ENCODE results near the gene EVL. TPM values are rescaled to one million over a fixed set of nuclear protein-coding genes. Genes with fewer than 3 reads are reported as not detected.
"Not testable (repeated sequence)": the region's sequence is repeated elsewhere in the genome, so short reads cannot be mapped to it uniquely, and the experiment has no call there.

EVL gene
- total RNA-seq, 1 donor, result 16.6 TPM

DNA sequence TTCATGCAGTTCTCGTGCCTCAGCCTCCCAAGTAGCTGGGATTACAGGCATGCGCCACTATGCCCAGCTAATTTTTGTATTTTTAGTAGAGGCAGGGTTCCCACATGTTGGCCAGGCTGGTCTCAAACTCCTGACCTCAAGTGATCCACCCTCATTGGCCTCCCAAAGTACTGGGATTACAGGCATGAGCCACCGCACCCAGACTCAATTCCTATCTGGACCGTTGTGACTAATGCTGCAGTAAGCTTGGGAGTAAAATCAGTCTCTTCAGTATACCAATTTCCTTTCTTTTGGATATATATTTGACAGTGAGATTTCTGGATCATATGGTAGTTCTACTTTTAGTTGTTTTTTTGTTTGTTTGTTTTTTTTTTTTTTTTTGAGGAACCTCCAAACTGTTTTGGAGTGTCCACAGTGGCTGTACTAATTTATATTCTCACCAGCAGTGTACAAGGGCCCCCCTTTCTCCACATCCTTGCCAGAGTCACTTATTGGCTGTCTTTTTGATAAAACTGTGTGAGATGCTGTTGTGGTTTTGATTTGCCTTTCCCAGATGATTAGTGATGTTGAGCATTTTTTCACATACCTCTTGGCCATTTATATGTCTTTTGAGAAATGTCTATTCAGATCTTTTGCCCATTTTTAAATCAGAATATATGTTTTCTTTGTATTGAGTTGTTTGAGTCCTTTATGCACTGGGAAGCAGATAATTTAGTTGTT is 37.3 kb upstream of the EVL start:
- TF ChIP-seq, protein P1, sequence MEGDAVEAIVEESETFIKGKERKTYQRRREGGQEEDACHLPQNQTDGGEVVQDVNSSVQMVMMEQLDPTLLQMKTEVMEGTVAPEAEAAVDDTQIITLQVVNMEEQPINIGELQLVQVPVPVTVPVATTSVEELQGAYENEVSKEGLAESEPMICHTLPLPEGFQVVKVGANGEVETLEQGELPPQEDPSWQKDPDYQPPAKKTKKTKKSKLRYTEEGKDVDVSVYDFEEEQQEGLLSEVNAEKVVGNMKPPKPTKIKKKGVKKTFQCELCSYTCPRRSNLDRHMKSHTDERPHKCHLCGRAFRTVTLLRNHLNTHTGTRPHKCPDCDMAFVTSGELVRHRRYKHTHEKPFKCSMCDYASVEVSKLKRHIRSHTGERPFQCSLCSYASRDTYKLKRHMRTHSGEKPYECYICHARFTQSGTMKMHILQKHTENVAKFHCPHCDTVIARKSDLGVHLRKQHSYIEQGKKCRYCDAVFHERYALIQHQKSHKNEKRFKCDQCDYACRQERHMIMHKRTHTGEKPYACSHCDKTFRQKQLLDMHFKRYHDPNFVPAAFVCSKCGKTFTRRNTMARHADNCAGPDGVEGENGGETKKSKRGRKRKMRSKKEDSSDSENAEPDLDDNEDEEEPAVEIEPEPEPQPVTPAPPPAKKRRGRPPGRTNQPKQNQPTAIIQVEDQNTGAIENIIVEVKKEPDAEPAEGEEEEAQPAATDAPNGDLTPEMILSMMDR (IDR thresholded peaks at IDR 0.05; ENCODE audit: extremely low read depth, low read depth, low read length), result no peak
- Histone ChIP-seq H3K36me3 (ENCODE audit: insufficient read depth, low read length) (no peaks in the 10 kb centered on the region), H3K4me1 (ENCODE audit: insufficient read depth, low read length) (peaks cover 72% of the 10 kb centered on the region), H2AFZ (ENCODE audit: low read length) (no peak overlapping the region), H3K79me2 (ENCODE audit: insufficient read depth, low read length) (peaks cover 13% of the 10 kb centered on the region), H3K27me3 (ENCODE audit: insufficient read depth, low read length) (no peaks in the 10 kb centered on the region), H3K27ac (ENCODE audit: low read depth, low read length) (peak overlapping the region; percentile 100), H3K4me2 (ENCODE audit: insufficient read depth, low read length) (peak overlapping the region; percentile 14), H4K20me1 (ENCODE audit: insufficient read depth, low read length) (no peaks in the 10 kb centered on the region), H3K9me3 (ENCODE audit: low read depth, low read length) (no peaks in the 10 kb centered on the region), H3K4me3 (ENCODE audit: insufficient read depth, low read length) (no peak overlapping the region)
- DNase-seq (ENCODE audit: insufficient read length, low spot score, missing footprints), result no peak

DNA sequence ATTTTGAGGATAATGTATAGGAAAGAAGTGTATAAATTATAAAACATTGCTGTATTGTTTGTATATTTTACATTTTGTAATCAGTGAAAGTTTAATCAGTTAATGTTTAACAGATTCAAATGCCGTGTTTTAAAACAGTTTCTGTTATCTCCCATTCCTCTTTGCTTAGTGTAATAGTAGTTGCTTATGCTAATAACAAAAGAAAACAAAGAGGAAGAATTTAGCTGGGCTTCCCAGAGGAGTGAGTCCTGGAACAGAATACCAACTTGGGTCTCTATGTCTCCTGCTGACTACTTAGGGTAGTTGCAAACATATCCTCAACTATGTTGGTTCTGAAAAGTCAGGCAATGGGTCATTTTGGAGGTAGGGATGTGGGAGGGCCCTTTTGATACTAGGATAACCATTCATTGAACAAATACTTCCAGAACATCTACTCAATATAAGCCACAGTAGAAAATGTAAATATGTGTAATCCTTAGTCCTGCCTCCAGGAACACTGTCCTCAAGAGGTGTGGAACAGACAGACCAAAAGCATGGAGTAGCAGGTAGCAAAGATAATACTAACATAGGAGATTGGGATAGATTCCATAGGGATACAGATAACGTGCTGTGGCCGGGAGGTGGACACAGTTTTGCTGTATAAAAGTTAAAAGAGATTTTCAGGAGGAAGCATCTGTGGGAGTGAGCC is 36.1 kb upstream of the EVL start:
- no peaks in the 10 kb centered on the region for H3K36me3 ChIP-seq (ENCODE audit: insufficient read depth, low read length)
- H3K27me3 ChIP-seq (ENCODE audit: insufficient read depth, low read length), result no peaks in the 10 kb centered on the region
- no peak overlapping the region for H2AFZ ChIP-seq (ENCODE audit: low read length)
- no peaks in the 10 kb centered on the region for H3K9me3 ChIP-seq (ENCODE audit: low read depth, low read length)
- H3K27ac ChIP-seq (ENCODE audit: low read depth, low read length), result peak overlapping the region; percentile 100
- no peak overlapping the region for H3K4me3 ChIP-seq (ENCODE audit: insufficient read depth, low read length)
- TF ChIP-seq, protein P1 (IDR thresholded peaks at IDR 0.05; ENCODE audit: extremely low read depth, low read depth, low read length), result peak; percentile 28
- H4K20me1 ChIP-seq (ENCODE audit: insufficient read depth, low read length), result no peaks in the 10 kb centered on the region
- H3K79me2 ChIP-seq (ENCODE audit: insufficient read depth, low read length), result peaks cover 13% of the 10 kb centered on the region
- no peak for DNase-seq (ENCODE audit: insufficient read length, low spot score, missing footprints)
- H3K4me1 ChIP-seq (ENCODE audit: insufficient read depth, low read length), result peaks cover 70% of the 10 kb centered on the region
- H3K4me2 ChIP-seq (ENCODE audit: insufficient read depth, low read length), result peak overlapping the region; percentile 6

DNA sequence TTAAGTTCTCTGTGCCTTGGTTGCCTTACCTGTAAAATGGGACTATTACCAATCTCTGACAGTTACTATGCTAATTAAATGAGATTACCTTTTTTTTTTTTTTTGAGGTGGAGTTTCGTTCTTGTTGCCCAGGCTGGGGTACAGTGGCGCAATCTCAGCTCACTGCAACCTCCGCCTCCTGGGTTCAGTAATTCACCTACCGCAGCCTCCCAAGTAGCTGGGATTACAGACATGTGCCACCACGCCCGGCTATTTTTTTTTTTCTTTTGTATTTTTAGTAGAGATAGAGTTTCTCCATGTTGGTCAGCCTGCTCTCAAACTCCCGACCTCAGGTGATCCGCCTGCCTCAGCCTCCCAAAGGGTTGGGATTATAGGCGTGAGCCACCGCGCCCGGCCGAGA is 35.2 kb upstream of the EVL start:
- H3K36me3 ChIP-seq (ENCODE audit: insufficient read depth, low read length); H2AFZ ChIP-seq (ENCODE audit: low read length); H3K9me3 ChIP-seq (ENCODE audit: low read depth, low read length); H3K79me2 ChIP-seq (ENCODE audit: insufficient read depth, low read length); H3K4me2 ChIP-seq (ENCODE audit: insufficient read depth, low read length); H3K4me3 ChIP-seq (ENCODE audit: insufficient read depth, low read length); H4K20me1 ChIP-seq (ENCODE audit: insufficient read depth, low read length); DNase-seq (ENCODE audit: insufficient read length, low spot score, missing footprints); H3K27me3 ChIP-seq (ENCODE audit: insufficient read depth, low read length): not testable (repeated sequence)
- H3K27ac ChIP-seq (ENCODE audit: low read depth, low read length), result peak overlapping the region; percentile 100
- peaks cover 68% of the 10 kb centered on the region for H3K4me1 ChIP-seq (ENCODE audit: insufficient read depth, low read length)

DNA sequence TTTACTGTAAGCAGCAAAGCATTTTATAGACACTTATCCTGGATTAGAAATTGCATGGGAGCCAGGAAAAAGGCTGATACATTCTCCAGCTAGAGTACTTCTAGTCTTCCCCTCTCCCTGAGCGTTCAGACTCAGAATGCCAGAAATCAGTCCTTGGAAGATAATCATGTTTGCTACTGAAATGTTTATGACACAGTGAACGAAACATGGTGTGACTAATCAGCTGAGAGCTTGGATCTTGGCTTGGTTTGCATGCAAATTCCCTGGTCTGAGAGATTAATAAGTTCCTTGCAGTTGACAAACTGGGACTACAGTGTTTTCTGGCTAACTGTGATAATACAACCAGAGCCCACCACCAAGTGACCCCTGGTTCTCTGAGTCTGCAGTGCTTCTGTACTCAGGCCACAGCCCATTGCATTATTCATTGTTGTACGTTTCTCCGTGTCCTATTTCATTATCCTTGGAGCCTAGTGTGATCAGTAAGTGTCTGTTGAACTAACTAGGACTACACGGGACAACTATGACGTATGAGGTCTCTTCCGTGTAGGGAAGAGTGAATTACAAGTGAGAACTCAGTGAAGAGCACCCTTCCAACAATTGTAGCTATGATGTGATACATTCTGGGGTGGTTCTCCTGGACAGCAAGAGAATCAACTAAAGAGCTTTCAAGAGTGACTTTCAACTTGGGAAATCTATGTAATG is 34.6 kb upstream of the EVL start:
- Histone ChIP-seq H3K79me2 (ENCODE audit: insufficient read depth, low read length) (peaks cover 9% of the 10 kb centered on the region), H4K20me1 (ENCODE audit: insufficient read depth, low read length) (no peaks in the 10 kb centered on the region), H3K36me3 (ENCODE audit: insufficient read depth, low read length) (no peaks in the 10 kb centered on the region), H3K27ac (ENCODE audit: low read depth, low read length) (peak overlapping the region; percentile 100), H3K27me3 (ENCODE audit: insufficient read depth, low read length) (no peaks in the 10 kb centered on the region), H3K4me3 (ENCODE audit: insufficient read depth, low read length) (no peak overlapping the region), H3K9me3 (ENCODE audit: low read depth, low read length) (no peaks in the 10 kb centered on the region), H2AFZ (ENCODE audit: low read length) (no peak overlapping the region), H3K4me2 (ENCODE audit: insufficient read depth, low read length) (peak overlapping the region; percentile 97), H3K4me1 (ENCODE audit: insufficient read depth, low read length) (peaks cover 72% of the 10 kb centered on the region)
- DNase-seq (ENCODE audit: insufficient read length, low spot score, missing footprints), result peak; percentile 58
- TF ChIP-seq, protein P1 (IDR thresholded peaks at IDR 0.05; ENCODE audit: extremely low read depth, low read depth, low read length), result no peak

Data from osteoblast (primary cell).